Activated CD8-positive, alpha-beta memory T cell treated with anti-CD3 and anti-CD28 coated beads for 1 hour (primary cell): ENCODE measurements around the gene LZTS2.
A peak's percentile ranks its signal among the peaks of the same experiment; 100 is the strongest.

ENCODE experiments used
- DNase-seq, 2 donors: peaks; one replicate each; pipeline ENCODE4 v3.0.0-alpha.2; 2020; ENCODE audit warnings: low read depth in 1 of 2; ENCODE audit errors: extremely low read depth in 1 of 2

Gene LZTS2

DNA sequence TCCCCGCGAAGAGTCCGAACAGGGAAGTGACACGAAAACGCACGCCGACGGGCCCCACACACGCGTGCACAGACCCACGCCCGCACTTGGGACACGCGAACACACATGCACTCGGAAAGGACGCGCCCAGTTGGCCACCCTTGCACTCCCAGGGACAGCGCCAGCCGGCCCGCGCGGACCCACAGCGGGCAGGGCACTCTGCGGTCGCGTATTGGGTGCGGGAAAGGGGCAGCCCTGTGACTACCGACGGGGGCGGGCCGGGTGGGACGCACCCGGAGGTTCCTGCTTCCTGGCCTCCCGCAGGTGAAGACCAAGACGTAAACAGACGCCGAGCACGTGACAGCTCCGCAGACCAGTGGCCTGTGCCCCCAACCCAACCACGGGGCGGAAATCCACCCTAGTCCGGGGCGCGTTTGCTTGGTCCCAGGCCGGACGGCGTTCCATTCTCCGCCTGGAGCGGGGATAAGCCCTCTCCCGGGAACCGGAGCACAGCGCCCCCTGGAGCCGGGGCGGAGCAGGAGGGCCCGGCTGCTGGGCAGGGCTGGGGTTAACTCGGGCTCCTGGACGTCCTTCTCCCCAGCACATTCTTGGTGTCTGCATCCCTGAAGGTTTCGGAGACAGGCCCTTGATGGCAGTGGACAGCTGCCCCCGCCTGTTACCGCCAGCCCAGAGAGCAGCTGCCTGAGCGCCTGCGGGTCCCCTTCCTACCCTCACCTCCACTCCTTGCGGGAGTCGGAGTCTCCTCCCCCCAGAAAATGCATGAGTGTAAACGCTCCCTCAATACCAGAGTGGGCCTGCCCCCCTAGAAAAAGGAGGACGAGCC is 2.0 kb upstream of the LZTS2 start:
- DNase-seq = peak in 1 of 2 donors; percentile 63

DNA sequence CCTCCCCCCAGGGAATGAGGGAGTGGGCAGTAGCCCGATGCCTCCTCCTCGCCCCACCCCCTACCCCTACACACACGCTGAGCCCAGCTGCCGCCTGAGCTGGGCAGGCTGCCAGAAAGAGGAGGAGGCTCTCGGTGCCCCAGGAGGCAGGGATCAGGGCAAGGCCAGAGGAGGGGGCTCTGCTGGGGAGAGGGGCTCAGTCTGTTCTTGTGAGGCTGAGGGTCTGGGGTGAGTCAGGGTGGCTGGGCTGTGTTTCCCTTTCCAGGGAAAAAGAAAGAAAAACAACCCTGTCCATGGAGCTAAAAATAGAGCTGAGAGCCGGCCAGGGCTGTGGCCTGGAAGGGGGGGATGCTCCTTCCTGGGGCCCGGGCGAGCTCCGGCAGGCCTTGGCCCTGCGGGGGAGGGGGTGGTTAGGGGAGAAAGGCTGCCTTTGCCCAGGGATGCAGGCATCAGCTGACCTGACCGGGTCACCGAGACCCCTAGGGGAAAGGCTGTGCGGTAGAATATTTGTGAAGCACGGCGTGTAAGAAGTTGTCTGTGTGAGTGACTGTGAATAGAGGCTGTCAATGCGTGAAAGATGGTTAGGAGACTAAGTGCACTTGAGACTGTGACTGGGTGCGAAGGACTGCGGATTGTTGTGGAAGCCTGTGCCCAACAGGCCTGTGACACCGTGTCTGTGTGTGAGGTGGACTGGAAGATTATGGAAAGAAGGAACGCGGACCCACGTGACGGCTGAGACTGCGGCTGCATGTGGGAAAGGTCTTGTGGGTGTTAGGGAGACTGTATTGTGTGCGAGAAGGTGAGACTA is 1.2 kb upstream of the LZTS2 start:
- peak in 1 of 2 donors; percentile 41 for DNase-seq

DNA sequence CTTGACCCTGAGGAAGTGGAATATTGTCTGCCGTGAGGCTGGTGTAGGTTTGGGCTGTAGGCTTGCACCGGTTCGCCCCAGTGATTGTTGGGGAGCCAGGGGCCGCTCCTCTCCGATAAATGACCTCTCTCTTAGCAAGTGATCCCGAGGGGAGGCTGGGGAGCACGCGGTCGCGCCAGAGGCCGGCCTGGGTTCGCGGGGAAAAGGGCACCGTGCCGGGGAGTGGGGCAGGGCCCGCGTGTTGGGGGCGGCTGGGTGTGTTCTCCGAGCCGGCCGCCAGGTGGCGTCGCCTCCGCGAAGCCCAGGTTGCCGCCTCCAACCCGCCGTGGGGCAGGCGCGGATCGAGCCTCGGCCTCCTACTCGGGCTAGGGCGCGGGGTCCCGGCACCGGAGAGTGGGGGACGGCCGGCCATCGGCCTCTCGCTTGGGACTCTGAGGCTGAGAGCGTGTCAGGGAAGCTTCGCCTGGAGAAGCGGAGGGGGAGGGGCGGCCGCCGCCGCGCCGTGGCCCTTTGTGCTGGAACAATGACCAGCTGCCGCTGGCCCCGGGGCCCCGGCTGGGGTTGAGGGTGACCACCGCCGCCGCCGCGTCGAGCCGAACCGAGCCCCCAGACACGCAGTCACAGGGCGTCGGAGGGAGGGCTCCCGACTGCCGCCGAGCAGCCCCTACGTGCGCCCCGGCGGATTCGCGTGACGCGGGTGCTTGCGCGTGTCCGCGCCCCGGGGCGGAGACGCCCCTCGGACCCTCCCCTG is 442 bp upstream of the LZTS2 start:
- DNase-seq = peak; percentile 26 to 64

DNA sequence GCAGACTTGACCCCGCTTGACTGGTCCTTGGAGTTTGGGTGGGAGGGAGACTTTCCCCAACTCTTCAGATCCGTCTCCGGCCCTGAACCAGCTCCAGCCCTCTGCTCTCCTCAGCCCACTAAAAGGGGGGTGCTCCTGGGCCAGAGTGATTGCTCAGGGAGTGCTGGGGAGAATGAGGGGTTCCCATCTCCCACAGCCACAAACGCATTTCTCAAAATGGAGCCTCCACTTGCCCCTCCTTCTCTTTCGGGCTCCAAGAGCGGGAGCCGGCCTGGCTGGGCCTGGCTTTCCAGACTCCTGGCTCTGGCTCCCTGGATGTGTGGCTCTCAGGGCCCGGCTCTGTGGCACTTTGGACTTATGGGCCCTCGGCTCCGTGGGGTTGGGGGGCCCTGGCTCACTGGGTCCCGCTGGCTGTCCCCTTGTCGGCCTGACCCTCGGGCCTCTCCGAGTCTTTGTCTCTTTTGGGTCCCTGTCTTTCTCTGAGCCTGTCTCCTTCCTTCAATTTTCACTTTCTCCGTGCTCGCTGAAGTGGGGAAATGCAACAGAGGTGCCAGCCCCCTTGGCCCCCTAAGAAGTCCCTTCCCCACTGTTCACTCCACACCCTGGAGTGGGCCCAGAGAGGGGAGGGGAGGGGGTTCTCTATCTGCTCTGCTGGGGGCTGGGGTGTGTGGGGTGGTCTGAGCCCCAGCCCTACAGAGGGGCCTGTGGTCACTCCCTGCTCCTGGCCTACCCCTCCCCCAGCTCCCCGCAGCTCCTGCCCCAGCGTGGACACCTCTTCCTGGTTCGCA is 713 bp downstream of the LZTS2 start:
- DNase-seq = no peak

DNA sequence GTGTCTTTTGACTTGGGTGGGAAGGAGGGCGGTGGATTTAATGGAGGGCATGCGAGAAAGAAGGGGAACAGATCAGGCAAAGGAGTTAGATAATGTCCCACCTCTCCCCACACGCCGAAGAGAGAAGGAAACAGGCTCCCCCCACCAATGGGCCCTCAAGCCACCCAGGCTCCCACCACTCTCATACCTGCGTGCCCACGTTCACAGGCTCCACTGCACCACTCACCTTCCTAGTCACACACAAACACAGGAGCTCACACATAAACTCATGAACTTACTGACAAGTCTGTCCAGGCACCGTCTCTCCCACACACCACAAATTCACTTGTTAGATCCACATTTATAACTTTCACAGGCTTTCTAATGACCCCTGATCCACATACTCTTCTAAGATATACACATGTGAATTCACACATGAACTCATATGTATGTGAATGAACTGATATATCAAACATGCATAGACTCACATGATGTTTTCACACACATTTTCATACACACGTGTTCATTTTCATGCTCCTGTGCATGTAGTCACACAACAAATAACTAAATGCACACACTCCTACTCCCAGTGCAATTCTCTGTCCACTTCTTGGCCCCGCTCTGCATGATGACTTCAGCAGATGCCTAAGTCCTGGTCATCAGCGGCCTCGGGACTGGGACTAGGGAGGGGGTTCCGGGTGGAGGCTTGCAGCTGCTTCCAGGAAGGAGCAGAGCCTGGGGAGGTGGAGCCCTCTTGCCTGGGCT is 1.5 kb downstream of the LZTS2 start:
- DNase-seq = no peak

DNA sequence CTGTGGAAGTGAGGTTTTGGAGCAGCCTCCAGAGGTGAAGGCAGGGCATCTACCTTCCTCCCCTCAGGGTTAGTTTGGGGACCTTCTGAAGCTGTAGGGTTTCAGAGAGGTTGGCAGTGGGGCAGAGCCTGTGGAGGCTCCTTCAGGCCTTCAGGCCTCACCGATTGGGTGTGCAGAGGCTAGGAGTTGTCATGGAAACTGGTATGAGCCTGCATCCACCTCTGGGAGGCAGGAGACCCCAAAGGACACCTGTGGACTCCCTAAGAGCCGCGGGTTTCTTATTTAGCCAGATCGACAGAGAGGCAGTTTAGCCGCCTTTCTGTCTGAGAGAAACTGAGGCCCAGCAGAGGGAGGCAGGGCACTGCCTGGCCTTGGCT is 2.0 kb downstream of the LZTS2 start:
- DNase-seq = no peak

DNA sequence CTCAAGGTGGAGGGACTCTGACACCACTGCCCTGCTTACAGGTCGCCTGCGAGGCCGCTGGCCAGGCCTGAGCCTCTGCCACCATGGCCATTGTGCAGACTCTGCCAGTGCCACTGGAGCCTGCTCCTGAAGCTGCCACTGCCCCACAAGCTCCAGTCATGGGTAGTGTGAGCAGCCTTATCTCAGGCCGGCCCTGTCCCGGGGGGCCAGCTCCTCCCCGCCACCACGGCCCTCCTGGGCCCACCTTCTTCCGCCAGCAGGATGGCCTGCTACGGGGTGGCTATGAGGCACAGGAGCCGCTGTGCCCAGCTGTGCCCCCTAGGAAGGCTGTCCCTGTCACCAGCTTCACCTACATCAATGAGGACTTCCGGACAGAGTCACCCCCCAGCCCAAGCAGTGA is 2.8 kb downstream of the LZTS2 start:
- no peak for DNase-seq

DNA sequence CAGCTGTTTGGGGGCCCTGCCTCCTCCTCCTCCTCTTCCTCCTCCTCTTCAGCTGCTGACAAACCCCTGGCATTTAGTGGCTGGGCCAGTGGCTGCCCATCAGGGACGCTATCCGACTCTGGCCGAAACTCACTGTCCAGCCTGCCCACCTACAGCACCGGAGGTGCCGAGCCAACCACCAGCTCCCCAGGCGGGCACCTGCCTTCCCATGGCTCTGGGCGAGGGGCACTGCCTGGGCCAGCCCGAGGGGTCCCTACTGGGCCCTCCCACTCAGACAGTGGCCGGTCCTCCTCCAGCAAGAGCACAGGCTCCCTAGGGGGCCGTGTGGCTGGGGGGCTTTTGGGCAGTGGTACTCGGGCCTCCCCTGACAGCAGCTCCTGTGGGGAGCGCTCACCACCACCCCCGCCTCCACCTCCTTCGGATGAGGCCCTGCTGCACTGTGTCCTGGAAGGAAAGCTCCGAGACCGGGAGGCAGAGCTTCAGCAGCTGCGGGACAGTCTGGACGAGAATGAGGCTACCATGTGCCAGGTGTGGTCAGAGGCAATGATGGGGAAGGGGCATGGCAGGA is 4.1 kb downstream of the LZTS2 start:
- DNase-seq = no peak

DNA sequence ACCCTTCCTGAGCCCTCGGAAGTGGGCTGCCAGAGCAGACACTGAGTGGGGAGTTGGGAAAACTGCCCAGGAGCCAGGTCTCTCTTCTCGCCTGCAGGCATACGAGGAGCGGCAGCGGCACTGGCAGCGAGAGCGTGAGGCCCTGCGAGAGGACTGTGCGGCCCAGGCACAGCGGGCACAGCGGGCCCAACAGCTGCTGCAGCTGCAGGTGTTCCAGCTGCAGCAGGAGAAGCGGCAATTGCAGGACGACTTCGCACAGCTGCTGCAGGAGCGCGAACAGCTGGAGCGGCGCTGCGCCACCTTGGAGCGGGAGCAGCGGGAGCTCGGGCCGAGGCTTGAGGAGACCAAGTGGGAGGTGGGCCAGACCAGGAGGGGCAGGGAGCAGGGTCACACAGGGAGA is 5.8 kb downstream of the LZTS2 start:
- no peak for DNase-seq

DNA sequence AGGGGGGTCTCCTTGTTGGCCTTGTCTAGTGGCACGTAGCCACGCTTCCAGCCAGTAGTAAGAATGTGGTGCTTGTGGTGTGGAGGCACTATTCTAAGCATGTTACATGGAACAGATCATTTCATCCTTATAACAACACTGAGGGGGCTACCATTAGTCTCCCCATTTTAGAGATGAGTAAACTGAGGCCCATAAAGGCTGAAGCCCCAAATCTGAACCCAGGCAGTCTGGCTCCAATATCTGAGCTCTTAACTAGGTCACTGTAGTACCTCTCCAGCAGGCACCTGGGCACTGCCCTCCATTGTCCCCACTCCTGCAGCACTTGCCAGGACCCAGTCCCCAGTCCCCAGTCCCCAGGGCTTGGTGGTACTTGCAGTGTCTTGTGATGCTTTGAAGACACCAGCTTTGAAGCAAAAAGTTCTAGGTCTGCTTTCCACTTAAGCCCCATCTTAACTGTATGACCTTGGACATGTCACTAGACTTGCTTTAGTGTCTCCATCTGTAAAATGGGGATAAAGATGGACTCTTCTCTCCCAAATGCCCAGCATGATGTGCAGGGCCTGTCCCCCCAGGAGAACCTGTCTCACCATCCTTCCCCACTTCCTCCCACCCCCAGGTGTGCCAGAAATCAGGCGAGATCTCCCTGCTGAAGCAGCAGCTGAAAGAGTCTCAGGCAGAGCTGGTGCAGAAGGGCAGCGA is 6.4 kb downstream of the LZTS2 start:
- DNase-seq = no peak

DNA sequence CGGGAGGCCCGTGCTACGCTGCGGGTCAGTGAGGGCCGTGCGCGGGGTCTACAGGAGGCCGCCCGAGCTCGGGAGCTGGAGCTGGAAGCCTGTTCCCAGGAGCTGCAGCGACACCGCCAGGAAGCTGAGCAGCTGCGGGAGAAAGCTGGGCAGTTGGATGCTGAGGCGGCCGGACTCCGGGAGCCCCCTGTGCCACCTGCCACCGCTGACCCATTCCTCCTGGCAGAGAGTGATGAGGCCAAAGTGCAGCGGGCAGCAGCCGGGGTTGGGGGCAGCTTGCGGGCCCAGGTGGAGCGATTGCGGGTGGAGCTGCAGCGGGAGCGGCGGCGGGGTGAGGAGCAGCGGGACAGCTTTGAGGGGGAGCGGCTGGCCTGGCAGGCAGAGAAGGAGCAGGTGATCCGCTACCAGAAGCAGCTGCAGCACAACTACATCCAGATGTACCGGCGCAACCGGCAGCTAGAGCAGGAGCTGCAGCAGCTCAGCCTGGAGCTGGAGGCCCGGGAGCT is 7.0 kb downstream of the LZTS2 start:
- no peak for DNase-seq

DNA sequence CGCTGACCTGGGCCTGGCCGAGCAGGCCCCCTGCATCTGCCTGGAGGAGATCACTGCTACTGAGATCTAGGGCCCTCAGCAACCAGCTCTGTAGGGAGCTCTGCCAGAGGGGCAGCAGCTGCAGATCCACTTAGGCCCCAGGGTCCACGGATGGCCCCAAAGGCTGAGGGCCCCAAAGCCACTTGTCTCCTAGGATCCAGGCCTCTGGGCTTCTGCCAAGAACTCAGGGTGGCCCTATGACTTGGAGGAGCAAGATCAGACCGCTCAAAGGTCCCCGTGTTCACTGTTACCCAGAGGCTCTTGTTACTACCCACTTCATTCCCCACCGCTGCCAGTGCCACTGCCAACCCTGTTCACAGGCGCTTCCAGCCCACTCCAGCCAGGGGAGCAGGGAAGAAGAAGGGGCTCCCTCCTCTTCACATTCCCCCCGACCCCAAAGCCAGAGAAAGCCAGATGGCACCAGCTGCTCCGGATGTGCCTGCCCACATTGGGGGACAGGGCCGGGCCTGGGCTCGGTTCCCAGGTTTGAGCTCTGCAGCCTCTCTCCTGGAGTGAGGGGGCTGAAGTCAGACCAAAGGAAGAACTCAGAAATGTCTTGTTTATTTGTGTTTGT is 7.6 kb downstream of the LZTS2 start:
- DNase-seq = no peak

DNA sequence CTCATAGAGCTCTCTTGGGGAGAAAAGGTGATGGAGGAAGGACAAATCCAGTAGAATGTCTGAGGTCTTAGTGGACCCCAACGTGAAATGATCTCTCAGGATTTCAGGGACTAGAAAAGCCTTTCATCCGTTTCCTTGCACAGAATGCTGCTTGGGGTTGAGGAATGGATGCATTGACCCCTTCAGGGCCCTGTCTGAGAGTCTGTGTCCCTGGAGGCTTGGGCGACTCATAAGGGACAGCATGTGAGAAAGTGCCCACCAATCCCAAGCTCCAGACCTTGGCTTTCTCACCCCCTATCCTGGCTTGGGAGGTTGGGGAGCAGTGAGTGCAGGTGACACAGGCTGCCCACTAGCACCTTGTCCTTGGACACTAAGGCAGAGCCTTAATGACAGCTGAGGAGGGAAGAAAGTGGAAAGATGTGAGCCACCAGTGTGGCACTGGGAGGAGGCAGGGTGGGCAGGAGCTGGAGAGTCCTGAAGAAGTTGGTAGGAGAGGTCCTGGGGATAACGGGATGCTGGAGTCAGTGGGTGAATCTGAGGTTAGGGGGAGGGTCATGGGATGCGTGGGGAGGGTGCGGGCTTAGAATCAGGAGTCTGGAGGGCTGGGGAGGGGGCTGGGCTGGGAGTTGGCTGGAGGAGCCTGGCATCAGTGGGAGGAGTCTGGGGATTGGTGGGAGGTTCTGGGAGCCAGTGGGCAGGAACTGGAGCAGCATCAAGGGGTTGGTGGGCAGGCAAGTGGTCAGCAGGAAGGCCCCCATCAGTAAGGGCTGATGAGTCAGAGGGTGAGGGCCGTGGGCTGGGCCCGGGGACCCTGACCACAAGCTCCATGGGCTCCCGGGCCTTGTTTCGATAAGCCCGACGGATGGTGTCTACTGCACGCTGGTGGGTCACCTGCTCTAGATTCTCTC is 8.6 kb downstream of the LZTS2 start:
- DNase-seq = no peak

DNA sequence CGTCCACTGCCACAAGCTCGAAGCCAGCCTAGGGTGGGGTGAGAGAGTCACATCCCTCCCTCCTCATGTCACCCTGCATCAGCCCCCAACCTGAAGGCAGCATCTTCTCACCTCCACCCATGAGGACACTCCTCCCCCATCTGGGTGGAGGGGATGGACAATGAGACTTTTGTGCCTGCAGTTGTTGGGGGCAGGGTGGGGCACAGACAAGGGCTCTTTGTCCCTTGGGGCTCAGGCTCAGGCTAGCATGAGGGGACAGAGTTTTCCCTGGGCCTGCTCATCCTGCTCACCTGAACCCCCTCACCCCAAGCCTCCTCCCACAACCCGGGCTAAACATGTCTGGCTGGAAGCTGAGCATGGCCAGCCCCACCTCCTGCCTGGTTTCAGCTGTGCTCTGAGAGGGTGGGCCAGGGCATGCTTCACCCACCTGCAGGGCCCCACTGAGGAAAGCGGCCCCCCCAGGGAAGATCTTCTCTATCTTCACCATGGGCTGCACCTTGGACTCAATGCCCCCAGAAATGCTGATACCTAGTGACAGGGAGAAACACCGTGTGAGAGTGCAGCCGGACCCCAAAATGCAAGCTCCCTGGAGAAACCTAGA is 9.3 kb downstream of the LZTS2 start:
- DNase-seq = no peak

DNA sequence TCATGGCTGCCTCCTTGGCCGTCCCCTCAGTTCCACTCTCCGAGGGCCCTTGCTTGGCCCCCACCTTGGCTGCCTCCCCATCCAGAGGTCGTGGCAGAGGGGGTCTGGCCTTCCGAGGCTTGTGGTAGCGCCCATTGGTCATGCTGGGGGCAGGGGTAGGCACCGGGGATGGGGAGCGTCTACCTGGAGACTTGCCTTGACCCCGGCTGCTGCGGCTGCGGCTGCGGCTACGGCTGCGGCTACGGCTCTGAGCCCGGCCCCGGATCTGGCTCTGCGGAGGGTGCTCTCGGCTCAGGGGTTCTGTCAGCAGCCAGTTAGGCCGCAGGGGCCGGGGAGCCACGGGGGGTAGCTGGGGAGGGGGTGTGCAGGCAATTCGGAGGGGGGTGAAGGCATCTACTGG is 10.7 kb downstream of the LZTS2 start:
- DNase-seq = no peak

DNA sequence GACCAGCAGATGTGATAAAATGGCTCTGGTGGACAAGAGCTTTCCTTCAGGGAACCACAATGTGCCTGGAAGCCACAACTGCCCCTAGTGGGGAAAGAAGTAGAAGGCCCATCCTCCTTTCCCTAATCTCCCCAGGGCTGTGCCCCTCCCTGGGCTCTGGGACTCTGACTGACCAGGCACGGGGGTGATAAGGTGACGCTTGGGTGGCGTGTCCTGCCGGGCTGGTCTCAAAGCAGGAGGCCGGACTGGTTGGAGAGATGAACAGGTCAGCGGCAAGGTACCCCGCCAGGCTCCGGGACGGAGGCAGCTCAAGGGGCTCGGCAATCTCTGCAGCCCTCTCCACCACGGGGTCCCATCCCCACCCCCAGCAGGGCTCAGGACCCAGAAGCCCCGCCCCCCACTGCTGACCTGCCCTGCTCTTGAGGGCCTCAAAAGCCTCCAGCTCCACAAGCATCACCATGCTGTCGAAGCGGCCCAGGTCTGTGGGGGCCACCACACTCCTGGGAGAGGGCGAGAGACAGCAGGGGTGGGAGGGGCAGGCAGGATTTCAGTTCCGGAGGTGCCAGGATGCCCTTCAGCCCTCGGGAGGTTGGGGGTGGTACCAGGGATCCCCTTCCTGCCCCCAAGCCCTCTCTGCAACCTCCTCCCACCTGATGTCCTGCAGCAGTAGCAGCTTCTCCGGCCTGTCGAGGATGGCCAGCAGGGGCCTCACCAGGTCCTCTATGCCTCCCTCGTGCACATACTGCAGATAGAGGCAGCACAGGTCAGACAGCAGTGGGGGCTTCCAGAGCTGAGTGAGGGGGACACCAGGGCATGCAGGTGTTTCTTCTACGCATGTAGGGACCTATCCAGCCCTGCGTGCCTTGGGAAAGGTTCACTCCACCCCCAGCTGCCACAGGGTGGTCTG is 12.2 kb downstream of the LZTS2 start:
- DNase-seq = no peak
